Kidney epithelial cell (primary cell): ENCODE data around the gene TMEM217. TPM values are rescaled to one million over a fixed set of nuclear protein-coding genes. Genes with fewer than 3 reads are reported as not detected.

Experiments used
- DNase-seq: peaks from one replicate; pipeline ENCODE4 v3.0.0-alpha.2; 2010; ENCODE audit warnings: low read depth
- H3K27me3 ChIP-seq: 2 replicates; pipeline ENCODE4 v1.6.0; 2011; ENCODE audit warnings: low read length; ENCODE audit not compliant: control insufficient read depth, insufficient read depth
- H3K36me3 ChIP-seq: 2 replicates; pipeline ENCODE4 v1.5.1; 2011; ENCODE audit warnings: low read length; ENCODE audit not compliant: control insufficient read depth, insufficient read depth
- H3K4me3 ChIP-seq: 2 replicates; pipeline ENCODE4 v1.5.1; 2011; ENCODE audit warnings: low read depth, mild to moderate bottlenecking, control low read depth, low read length
- total RNA-seq: library from RNA; depleted of rRNA; stranded (reverse); fragments of >200 nt; gene quantifications from 2 replicates; pipeline ENCODE4 v1.2.3, GENCODE V29; 2015
- TF ChIP-seq, protein P1 (sequence below): IDR thresholded peaks from 2 replicates; pipeline ENCODE4 v1.5.1; 2011; ENCODE audit warnings: mild to moderate bottlenecking, moderate library complexity, low read length, control low read depth, inconsistent platforms; ENCODE audit not compliant: insufficient read depth, poor library complexity, severe bottlenecking

The TMEM217 gene
- total RNA-seq, 1 donor from 2014 or later, result 2.0 TPM

DNA sequence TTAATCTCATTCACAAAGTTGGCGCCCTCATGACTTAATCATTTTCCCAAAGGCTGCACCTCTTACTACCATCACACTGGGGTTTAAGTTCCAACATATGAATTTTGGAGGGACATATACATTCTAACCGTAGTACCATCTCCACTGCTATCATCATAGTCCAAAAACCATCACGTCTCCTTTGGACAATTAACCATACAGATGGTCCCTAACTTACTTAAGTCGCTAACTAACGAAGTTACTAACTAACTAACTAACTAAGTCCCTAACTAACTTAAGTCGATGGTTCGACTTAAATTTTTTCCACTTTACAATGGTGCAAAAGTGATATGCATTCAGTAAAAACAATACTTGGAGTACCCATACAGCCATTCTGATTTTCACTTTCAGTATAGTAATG is 24.4 kb downstream of the TMEM217 start:
- Histone ChIP-seq H3K4me3 (no peak overlapping the region), H3K36me3 (no peaks in the 10 kb centered on the region), H3K27me3 (no peaks in the 10 kb centered on the region)
- TF ChIP-seq, protein P1, sequence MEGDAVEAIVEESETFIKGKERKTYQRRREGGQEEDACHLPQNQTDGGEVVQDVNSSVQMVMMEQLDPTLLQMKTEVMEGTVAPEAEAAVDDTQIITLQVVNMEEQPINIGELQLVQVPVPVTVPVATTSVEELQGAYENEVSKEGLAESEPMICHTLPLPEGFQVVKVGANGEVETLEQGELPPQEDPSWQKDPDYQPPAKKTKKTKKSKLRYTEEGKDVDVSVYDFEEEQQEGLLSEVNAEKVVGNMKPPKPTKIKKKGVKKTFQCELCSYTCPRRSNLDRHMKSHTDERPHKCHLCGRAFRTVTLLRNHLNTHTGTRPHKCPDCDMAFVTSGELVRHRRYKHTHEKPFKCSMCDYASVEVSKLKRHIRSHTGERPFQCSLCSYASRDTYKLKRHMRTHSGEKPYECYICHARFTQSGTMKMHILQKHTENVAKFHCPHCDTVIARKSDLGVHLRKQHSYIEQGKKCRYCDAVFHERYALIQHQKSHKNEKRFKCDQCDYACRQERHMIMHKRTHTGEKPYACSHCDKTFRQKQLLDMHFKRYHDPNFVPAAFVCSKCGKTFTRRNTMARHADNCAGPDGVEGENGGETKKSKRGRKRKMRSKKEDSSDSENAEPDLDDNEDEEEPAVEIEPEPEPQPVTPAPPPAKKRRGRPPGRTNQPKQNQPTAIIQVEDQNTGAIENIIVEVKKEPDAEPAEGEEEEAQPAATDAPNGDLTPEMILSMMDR, result no peak
- no peak for DNase-seq

DNA sequence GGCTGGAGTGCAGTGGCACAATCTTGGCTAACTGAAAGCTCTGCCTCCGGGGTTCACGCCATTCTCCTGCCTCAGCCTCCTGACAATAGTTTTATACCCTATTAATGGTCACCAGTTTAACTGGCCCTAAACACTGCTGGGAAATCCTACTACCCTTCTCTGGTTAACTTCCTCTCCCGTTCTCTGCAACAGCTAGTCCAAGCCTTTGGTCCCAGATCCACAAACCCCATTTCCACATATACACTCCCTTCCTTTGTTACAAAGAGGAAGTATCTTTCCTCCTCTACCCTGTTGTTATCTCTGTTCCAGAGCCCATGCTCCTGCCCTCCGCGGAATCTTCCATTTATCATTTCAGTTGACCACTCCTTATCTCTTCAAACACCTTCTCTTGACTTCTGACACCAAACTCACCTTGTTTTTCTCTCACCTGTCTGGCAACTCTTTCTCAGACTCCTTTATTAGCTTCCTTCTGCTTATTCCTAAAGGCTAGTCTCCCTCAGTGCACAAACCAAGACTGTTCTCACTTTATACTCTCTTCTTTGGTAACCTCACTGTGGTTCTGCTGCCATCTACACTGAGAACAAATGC is 25.4 kb downstream of the TMEM217 start:
- no peak for DNase-seq
- Histone ChIP-seq H3K36me3 (no peaks in the 10 kb centered on the region), H3K4me3 (no peak overlapping the region), H3K27me3 (no peaks in the 10 kb centered on the region)
- TF ChIP-seq, protein P1, result no peak

DNA sequence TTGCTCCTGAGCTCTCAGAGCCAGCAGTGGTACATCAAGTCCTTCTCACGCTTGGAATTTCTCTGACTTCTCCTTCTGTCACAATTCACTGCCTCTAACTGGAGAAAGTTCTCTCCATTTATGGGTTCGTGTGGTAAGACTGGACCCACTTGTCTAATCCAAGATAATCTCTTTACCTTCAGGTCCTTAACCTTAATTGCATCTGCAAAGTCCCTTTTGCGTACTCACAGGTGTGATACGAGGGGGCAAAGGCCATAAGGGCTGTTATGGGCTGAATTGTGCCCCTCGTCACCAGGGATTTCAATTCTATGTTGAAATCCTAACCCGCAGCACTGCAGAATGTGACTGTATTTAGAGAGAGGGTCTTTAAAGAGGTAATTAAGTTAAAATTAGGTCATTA is 27.8 kb downstream of the TMEM217 start:
- Histone ChIP-seq H3K36me3 (no peaks in the 10 kb centered on the region), H3K4me3 (no peak overlapping the region), H3K27me3 (no peaks in the 10 kb centered on the region)
- TF ChIP-seq, protein P1, result no peak
- no peak for DNase-seq

DNA sequence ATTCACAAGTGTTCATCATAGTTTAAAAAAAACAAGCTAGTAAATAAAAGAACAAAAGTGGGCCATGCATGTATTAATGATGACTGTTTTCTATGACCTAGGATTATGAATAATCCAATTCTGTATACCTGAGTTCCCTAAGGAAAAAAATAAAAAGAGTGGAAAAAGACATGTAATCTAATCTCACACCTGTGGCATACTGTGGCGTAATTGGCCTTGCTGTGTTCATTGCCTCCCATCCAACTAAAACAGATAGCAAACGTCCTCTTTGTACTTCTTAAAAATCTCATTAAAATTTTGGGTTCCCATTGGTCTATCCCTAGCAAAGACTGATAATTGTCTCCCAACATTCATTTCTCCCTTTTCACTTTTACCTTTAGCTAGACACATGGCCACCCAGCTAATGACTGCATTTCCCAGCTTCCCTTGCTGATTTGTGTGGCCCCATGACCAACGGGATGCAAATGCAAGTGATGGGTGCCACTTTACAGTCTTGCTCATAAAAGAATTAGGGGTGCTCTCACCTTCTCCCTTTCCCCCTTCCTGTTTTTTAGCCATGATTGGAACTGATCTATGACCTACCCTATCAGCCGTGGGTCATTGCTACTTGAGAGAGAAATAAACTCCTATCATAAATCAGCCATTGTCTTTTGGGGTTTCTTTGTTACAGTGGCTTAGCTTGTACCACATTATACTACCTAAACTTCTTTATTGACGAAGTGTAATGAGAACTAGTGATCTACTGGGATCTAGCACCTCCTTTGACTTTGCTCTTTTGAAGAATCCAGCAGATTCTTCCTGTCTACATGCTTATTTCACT is 32.4 kb downstream of the TMEM217 start:
- Histone ChIP-seq H3K4me3 (no peak overlapping the region), H3K36me3 (no peaks in the 10 kb centered on the region), H3K27me3 (no peaks in the 10 kb centered on the region)
- DNase-seq, result no peak
- TF ChIP-seq, protein P1, result no peak

DNA sequence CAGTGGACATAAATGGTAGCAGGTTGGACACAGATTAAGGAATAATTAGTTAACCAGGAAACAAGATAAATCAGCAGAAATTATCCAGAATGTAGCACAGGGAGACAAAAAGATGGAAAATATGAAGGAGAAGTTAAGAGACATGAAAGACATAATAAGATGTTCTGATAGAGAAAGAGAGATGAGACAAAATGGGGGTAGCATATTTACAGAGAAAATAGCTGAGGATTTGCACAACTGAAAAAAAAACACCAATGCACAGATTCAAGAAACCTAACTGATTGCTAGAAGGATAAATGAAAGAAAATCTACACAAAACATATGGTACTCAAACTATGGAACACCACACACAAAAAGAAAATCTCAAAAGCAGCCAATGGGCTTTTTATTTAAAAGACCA is 35.0 kb downstream of the TMEM217 start:
- no peaks in the 10 kb centered on the region for H3K36me3 ChIP-seq
- TF ChIP-seq, protein P1, result no peak
- no peaks in the 10 kb centered on the region for H3K27me3 ChIP-seq
- H3K4me3 ChIP-seq, result peak overlapping the region; percentile 10
- no peak for DNase-seq
